Endothelial cell (in vitro differentiated cells): ENCODE data around the gene SPATA17. TPM values are rescaled to one million over a fixed set of nuclear protein-coding genes. Genes with fewer than 3 reads are reported as not detected.
A peak's percentile ranks its signal among the peaks of the same experiment; 100 is the strongest.

ENCODE experiments used
- DNase-seq: peaks from one replicate; pipeline ENCODE4 v3.0.0; 2021; ENCODE audit warnings: low spot score
- H3K27ac Mint-ChIP-seq: one replicate; pipeline ENCODE4 v1.8.0; 2021; ENCODE audit warnings: mixed read lengths, inconsistent platforms; ENCODE audit not compliant: unreplicated experiment
- H3K27me3 Mint-ChIP-seq: one replicate; pipeline ENCODE4 v1.8.0; 2021; ENCODE audit warnings: mild to moderate bottlenecking, moderate library complexity, mixed read lengths, inconsistent platforms; ENCODE audit not compliant: unreplicated experiment
- H3K36me3 Mint-ChIP-seq: one replicate; pipeline ENCODE4 v1.8.0; 2021; ENCODE audit warnings: mild to moderate bottlenecking, low read depth, mixed read lengths, inconsistent platforms; ENCODE audit not compliant: unreplicated experiment
- H3K4me1 Mint-ChIP-seq: one replicate; pipeline ENCODE4 v1.8.0; 2021; ENCODE audit warnings: mild to moderate bottlenecking, mixed read lengths, inconsistent platforms; ENCODE audit not compliant: unreplicated experiment
- H3K4me3 Mint-ChIP-seq: one replicate; pipeline ENCODE4 v1.8.0; 2021; ENCODE audit warnings: mild to moderate bottlenecking, mixed read lengths, inconsistent platforms; ENCODE audit not compliant: unreplicated experiment
- H3K9me3 Mint-ChIP-seq: one replicate; pipeline ENCODE4 v1.8.0; 2021; ENCODE audit warnings: mixed read lengths, inconsistent platforms; ENCODE audit not compliant: unreplicated experiment
- total RNA-seq: library from RNA; stranded (reverse); fragmentation: NEBNext Ultra II Directional; extraction: Animal tissue kit (Norgen Biotek cat#: 25700); gene quantifications from one replicate; pipeline ENCODE4 v1.2.1, GENCODE V29; 2021; ENCODE audit not compliant: unreplicated experiment
- TF ChIP-seq, protein P1 (sequence below): fragments of 200-600 bp; sonication (generic); IDR thresholded peaks from one replicate; pipeline ENCODE4 v1.5.0; 2021; ENCODE audit warnings: antibody characterized with exemption; ENCODE audit not compliant: unreplicated experiment

SPATA17 gene
- total RNA-seq, 1 donor from 2014 or later, result 0.36 TPM

DNA sequence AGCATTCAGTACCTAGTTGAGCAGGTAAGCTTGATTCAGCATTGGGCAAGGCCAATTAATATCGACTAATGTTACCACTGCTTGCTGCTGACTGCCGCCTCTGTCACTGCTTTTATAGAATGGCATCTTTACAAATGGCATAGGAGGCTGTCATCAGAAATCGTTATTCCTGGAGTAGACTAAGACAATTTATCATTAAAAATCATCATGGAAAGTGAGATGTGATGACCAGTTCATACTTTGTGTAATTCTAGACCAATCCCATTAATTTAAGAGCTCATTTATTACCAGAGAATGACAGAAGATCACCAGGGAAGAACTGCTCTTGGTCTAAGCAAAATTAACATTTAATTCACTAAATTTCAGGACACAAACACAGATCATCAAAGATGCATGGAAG lies 254.0 kb downstream of the SPATA17 start:
- Mint-ChIP-seq H3K36me3 (no peaks in the 10 kb centered on the region), H3K4me3 (no peak overlapping the region), H3K27ac (no peak overlapping the region), H3K9me3 (no peaks in the 10 kb centered on the region), H3K27me3 (no peaks in the 10 kb centered on the region), H3K4me1 (no peaks in the 10 kb centered on the region)
- DNase-seq, result no peak
- TF ChIP-seq, protein P1, sequence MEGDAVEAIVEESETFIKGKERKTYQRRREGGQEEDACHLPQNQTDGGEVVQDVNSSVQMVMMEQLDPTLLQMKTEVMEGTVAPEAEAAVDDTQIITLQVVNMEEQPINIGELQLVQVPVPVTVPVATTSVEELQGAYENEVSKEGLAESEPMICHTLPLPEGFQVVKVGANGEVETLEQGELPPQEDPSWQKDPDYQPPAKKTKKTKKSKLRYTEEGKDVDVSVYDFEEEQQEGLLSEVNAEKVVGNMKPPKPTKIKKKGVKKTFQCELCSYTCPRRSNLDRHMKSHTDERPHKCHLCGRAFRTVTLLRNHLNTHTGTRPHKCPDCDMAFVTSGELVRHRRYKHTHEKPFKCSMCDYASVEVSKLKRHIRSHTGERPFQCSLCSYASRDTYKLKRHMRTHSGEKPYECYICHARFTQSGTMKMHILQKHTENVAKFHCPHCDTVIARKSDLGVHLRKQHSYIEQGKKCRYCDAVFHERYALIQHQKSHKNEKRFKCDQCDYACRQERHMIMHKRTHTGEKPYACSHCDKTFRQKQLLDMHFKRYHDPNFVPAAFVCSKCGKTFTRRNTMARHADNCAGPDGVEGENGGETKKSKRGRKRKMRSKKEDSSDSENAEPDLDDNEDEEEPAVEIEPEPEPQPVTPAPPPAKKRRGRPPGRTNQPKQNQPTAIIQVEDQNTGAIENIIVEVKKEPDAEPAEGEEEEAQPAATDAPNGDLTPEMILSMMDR, result no peak

DNA sequence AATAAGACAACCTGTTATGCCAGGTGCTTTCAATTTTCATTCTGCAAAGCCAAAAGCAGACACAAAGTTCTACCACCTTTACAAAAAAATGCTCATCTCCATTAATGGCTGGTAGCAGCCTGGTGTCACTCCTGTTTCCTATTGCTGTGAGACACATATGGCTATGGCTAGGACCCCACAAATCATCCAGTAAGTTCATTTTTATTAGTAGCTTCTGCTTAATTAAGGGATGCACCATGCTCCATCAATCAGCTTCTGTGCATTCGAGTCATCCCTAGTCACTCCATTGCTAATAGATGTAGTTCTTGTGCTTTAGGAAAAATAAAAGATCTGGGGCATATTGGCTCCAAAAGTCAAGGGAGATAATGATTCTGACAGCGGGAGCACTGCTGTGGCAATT lies 257.2 kb downstream of the SPATA17 start:
- TF ChIP-seq, protein P1, result no peak
- no peak overlapping the region for H3K27ac Mint-ChIP-seq
- no peaks in the 10 kb centered on the region for H3K9me3 Mint-ChIP-seq
- no peaks in the 10 kb centered on the region for H3K36me3 Mint-ChIP-seq
- DNase-seq, result no peak
- no peaks in the 10 kb centered on the region for H3K27me3 Mint-ChIP-seq
- no peak overlapping the region for H3K4me3 Mint-ChIP-seq
- H3K4me1 Mint-ChIP-seq, result no peaks in the 10 kb centered on the region

DNA sequence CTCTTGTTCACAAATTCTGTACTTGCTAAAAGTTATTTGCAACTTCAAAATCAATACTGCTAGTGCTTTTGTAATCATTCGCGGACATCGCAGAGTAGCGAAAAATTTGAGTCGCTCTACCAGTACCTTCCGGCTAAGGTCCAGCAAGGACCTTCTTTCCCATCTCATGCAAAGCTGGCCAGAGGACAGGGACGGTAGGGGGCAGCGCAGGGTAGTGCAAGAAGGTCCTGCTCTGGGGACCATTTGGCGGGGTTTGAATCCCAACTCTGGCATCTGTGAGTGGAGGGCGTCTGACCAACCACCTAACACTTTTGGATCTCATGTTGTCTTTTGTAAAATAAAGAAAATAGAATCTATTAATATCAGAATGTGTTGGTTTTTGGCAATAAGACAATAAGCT lies 258.3 kb downstream of the SPATA17 start:
- Mint-ChIP-seq H3K36me3 (no peaks in the 10 kb centered on the region), H3K4me1 (no peaks in the 10 kb centered on the region)

DNA sequence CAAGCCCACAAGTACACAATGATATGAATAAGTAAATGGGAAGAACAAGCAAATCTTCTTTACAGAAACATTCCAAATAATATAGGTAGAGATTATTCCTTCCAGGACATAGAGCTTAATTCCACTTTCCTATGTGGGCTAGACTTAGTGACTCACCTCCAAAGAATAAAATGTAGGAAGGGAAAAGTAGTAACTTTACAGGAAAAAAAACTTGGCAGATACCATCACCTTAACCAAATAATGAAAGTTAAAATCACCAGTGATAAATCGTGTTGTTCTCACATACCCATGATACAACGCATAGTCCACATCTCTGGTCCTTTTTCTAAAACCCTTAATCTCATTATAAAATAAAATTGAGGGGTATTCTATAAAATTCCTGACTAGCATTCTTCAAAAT lies 260.8 kb downstream of the SPATA17 start:
- H3K27ac Mint-ChIP-seq, result no peak overlapping the region
- no peak for DNase-seq
- H3K4me1 Mint-ChIP-seq, result no peaks in the 10 kb centered on the region
- no peak overlapping the region for H3K4me3 Mint-ChIP-seq
- H3K27me3 Mint-ChIP-seq, result no peaks in the 10 kb centered on the region
- TF ChIP-seq, protein P1, result no peak
- no peaks in the 10 kb centered on the region for H3K9me3 Mint-ChIP-seq
- H3K36me3 Mint-ChIP-seq, result no peaks in the 10 kb centered on the region

More for the DNA sequence above, 258.3 kb downstream of the SPATA17 start:
- Mint-ChIP-seq H3K27ac (no peak overlapping the region), H3K9me3 (no peaks in the 10 kb centered on the region), H3K27me3 (no peaks in the 10 kb centered on the region), H3K4me3 (no peak overlapping the region)
- TF ChIP-seq, protein P1, result peak; percentile 38
- peak; percentile 77 for DNase-seq

DNA sequence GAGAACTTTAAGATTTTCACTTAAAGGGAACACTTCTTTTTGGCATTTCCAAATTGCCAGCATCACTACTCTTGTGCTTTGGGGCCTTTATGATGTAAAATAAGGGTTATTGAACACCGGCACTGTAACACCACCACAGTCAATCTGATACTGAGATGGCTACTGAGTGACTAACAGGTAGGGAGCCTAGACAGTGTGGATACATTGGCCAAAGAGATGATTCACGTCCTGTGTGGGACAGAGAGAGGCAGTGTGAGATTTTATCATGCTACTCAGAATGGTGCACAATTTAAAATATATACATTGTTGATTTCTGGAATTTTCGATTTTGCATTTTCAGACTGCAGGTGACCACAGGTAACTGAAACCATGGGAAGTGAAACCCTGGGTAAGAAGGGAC lies 261.6 kb downstream of the SPATA17 start:
- DNase-seq, result no peak
- Mint-ChIP-seq H3K36me3 (no peaks in the 10 kb centered on the region), H3K4me1 (no peaks in the 10 kb centered on the region), H3K9me3 (no peaks in the 10 kb centered on the region), H3K4me3 (no peak overlapping the region), H3K27me3 (no peaks in the 10 kb centered on the region), H3K27ac (no peak overlapping the region)
- TF ChIP-seq, protein P1, result no peak
